HG03060 (cell line): Measurements from ENCODE around the gene ANKRD30BL.
"Not testable (repeated sequence)": the region's sequence is repeated elsewhere in the genome, so short reads cannot be mapped to it uniquely, and the experiment has no call there.

Experiments used
- ATAC-seq: cut with Tn5 transposase; IDR thresholded peaks from one replicate; pipeline ENCODE4 v1.9.1; 2021; ENCODE audit warnings: low read depth, moderate number of reproducible peaks; ENCODE audit not compliant: unreplicated experiment

The ANKRD30BL gene, protein sequence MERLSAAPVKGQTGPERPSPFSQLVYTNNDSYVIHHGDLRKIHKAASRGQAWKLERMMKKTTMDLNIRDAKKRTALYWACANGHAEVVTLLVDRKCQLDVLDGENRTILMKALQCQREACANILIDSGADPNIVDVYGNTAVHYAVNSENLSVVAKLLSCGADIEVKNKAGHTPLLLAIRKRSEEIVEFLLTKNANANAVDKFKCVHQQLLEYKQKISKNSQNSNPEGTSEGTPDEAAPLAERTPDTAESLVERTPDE

DNA sequence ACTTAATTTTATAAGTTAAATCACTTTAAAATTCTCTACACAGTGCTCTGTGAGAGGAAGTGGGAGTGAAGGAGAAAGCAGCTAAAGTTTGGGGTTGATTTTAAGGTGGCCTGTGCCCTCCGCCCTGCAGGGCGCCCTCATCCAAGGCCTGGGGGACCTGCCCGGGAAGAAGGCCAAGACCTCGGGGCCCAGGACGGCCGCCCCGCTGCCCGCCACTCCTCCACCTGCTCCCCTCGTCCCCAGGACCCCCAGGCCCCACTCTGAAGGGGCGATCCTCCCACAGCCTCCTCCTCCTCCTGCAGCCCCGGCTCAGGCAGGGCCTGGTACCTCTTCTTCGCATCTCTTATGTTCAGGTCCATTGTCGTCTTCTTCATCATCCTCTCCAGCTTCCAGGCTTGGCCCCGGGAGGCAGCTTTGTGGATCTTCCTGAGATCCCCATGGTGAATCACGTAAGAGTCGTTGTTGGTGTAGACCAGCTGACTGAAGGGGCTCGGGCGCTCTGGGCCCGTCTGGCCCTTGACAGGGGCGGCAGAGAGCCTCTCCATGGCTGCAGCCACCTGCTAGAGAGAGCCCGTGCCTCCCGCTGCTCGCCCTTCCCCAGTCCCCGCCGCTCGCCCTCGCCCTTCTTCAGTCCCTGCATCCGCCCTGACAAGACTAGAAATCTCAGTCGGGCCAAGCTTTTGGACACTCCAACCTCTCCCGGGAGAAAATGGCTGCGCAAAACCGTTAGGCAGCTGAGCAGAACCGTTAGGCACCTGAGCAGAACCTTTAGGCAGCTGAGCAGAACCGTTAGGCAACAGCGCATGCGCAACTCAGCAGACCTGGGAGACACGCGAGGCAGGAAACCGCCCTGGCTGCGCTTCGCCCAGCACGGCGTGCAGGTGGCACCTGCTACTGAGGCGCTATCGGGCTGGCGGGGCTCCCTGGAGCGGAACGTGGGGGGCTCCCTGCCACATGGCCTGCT lies at the start of gene ANKRD30BL:
TSS of gene ANKRD30BL (minus strand) at position 792 of the 964 bp plus-strand sequence. CDS start at position 545, 247 bp downstream.
- ATAC-seq: not testable (repeated sequence)

- ATAC-seq: not testable (repeated sequence)
These were observed 41.1 kb upstream of the ANKRD30BL start for GRCh38 chr2:132202866-132203265.

DNA sequence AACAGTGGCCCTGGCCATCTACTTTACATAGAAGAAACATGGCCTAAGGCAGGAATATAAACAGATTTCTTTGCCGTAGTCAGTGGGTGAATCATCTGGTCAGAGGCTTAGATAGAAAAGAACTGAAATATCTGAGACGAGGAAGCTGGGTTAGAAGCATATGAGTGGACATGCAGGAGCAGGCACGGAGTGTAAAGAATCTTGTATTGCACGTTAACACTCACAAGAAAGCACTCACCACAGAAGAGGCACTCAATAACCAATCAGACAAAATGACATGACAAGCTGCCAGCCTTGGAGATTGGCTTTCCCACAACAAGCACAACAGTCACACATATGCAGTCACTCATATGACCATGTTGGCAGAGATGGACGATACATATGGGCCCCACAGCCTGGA lies 31.1 kb upstream of the ANKRD30BL start:
- ATAC-seq: not testable (repeated sequence)

DNA sequence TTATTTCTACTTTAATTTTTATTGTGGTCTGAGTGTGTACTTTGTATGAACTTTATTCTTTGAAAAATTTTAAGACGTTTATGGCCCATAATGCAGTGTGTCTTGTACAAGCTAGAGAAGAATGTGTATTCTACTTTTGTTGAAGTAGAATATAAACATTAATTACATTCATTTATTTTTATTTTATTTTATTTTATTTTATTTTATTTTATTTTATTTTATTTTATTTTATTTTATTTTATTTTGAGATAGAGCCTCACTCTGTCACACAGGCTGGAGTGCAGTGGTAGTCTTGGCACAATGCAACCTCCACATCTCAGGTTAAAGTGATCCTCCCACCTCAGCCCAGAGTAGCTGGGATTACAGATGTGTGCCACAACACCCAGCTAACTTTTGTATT lies 5.3 kb upstream of the ANKRD30BL start:
- ATAC-seq: not testable (repeated sequence)

DNA sequence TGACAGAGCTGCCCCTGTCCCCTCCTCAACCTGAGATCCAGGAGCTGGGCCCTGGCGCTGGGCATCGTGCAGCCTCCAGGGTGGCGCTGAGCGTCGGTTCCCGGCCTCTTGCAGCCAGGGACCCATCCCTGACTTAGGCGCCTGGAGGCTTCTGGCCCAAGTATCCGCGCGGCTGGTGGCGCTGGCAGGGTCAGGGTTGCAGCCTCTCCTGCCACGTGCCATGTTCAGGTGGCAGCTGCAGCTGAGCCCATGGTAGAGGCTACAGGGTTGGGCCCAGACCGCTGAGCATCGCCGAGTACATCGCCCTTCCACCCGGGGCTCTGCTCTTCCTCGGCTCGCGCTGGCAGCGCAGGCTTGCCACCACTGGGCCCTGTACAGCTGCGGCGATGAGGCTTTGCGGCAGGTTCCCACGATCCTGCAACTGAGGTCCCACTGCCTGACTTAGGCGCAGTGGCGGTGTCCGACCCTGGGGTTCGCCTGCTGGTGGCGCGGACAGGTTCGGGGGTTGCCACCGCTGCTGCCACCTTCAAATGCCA lies 441 bp upstream of the ANKRD30BL start:
- ATAC-seq: not testable (repeated sequence)

- ATAC-seq: not testable (repeated sequence)
These were observed 15.0 kb downstream of the ANKRD30BL start for GRCh38 chr2:132146774-132147173.
